ENCODE data around the gene NT5DC2.

Gene NT5DC2

DNA sequence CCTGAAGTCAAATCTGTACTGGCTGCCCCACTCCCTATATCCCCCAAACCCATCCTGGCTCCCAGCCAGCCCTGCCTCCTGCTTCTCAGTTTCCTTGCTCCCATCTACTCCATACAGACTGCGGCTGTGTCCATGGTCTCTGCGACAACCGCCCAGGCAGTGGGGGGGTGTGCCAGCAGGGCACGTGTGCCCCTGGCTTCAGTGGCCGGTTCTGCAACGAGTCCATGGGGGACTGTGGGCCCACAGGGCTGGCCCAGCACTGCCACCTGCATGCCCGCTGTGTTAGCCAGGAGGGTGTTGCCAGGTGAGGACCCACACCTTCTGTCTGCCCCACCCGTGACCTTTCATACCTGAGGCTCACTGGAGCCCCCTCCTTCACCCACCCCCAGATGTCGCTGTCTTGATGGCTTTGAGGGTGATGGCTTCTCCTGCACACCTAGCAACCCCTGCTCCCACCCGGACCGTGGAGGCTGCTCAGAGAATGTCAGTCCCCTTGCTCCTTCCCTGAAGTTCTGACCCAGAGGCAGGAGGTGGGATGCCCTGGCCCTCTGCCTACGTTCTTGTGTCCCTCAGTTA lies 23.8 kb downstream of the NT5DC2 start:
- DNase-seq (ENCODE audit: low spot score), result no peak

DNA sequence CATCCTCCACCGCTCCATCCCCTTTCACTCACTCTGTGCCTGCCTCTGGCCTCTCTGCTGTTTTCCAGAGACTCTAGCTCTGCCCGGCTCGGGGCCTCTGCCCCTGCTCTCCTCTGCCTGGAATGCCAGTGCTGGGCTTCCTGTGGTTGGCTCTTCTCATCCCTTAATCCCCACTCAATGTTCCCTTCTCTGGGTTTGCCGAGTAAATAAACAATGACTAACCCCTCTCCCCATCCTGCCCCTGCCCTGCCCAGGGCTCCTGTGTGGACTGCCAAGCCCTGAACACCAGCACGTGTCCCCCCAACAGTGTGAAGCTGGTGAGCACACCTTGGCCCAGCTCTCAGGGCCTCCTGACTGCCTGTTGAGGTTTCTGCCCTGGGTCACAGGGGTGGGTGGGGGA lies 26.3 kb downstream of the NT5DC2 start:
- DNase-seq (ENCODE audit: low spot score), result no peak

DNA sequence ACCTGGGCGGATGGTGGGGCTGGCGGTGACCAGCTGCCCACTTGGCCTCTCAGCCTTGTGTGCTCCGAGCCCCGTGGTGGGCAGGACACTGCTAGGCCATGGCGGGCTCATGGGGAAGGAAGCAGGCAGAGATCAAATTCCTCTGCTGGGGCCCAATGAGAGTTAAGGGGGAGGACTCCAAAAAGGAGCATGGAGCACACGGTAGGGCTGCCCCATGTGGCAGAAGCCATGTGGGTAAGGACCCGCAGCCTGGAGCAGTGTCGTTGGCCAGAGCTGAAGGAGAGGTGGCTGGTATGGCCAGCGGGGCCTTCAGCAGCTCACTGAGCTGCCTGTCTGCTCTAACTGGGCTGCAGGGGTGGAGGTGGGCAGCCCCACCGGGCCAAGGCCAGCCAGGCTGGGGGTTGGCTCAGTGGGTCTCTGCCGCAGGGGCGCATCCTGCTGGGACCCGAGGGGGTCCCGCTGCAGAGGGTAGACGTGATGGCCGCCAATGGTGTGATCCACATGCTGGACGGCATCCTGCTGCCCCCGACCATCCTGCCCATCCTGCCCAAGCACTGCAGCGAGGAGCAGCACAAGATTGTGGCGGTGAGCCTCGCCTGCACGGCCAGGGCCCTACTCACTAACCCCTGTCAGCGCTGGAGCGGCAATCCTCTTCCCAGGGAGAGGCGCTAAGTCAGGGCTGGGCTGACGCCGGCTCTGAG lies 27.2 kb downstream of the NT5DC2 start:
- no peak for DNase-seq (ENCODE audit: low spot score)

DNA sequence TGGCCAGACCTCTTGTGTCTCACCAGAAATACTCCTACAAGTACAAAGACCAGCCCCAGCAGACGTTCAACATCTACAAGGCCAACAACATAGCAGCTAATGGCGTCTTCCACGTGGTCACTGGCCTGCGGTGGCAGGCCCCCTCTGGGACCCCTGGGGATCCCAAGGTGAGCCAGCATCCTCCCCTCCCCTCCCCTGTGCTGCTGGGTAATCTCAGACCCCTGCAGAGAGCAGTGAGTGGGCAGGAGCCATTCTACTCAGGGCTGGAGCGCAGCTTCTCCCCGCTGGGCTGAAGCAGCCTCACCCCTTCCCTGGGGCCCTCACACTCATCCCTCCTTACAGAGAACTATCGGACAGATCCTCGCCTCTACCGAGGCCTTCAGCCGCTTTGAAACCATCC lies 28.7 kb downstream of the NT5DC2 start:
- DNase-seq (ENCODE audit: low spot score), result no peak

DNA sequence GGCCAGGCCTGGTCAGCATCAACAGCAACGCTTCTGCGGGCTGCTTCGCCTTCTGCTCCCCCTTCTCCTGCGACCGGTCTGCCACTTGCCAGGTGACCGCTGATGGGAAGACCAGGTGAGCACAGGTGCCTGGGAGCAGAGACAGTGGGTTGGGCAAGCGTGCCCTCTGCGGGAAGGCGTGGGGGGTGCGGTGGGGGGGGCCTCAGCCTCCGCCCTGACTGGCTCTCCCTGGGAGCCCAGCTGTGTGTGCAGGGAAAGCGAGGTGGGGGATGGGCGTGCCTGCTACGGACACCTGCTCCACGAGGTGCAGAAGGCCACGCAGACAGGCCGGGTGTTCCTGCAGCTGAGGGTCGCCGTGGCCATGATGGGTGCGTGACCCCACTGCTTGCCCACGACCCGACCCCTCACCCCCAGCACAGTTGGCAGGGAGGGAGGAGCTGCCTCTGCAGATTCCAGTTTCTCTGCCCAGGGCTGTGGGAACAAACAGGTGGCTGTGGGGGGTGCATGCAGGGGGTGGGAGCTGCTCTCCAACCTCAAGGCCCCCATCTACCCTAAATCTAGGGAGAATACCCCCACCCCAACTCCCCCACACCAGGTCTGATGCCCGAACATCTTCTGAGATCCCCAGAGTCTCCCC lies 29.8 kb downstream of the NT5DC2 start:
- no peak for DNase-seq (ENCODE audit: low spot score)

DNA sequence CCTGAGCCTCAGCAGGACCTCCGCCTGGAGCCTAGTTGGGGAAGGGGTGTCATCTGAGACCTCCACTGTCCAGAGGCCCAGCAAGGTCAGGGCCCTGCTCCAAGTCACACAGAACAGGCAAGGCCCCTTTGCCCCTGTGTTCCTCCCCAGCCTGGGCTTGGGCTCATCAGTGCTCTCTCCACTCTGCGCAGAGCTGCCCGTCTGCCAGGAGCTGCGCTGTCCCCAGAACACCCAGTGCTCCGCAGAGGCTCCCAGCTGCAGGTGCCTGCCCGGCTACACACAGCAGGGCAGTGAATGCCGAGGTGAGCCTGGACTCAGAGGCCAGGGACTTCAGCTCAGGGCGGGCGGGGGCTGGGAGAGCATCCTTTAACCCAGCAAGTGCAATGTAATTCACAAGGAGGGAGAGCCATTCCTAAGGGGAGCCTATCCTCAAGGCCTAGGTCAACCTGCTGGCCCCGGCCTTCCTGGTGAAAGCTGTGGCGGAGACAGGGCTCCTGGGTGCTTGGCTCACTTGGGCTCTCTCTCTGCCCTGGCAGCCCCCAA lies 30.8 kb downstream of the NT5DC2 start:
- no peak for DNase-seq (ENCODE audit: low spot score)

DNA sequence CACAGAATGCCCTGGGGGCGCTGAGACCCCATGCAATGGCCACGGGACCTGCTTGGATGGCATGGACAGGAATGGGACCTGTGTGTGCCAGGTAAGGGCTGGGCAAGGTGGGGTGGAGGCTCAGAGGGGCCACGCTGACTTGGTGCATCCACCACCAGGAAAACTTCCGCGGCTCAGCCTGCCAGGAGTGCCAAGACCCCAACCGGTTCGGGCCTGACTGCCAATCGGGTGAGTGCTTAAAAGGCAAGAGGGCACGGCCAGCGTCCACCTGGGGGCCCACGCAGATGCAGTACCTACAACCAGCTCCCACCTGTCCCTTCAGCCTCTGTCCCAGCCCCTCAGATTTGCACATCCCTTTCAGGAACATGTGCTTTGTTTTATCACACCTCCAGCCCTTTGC lies 31.7 kb downstream of the NT5DC2 start:
- no peak for DNase-seq (ENCODE audit: low spot score)

DNA sequence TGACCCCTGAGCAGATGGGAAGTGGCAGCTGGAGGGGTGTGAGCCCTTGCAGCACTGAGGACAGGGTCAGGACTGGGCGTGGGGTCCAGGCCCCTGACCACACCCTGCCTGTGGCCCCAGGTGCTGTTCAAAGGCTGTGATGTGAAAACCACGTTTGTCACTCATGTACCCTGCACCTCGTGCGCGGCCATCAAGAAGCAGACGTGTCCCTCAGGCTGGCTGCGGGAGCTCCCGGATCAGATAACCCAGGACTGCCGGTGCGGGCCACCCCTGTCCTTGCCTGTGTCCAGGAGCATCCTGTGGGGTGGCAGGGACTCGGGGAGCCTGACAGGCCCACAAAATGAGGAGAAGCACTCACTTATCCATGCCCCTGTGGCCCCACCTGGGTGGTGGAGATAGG lies 32.6 kb downstream of the NT5DC2 start:
- no peak for DNase-seq (ENCODE audit: low spot score)

DNA sequence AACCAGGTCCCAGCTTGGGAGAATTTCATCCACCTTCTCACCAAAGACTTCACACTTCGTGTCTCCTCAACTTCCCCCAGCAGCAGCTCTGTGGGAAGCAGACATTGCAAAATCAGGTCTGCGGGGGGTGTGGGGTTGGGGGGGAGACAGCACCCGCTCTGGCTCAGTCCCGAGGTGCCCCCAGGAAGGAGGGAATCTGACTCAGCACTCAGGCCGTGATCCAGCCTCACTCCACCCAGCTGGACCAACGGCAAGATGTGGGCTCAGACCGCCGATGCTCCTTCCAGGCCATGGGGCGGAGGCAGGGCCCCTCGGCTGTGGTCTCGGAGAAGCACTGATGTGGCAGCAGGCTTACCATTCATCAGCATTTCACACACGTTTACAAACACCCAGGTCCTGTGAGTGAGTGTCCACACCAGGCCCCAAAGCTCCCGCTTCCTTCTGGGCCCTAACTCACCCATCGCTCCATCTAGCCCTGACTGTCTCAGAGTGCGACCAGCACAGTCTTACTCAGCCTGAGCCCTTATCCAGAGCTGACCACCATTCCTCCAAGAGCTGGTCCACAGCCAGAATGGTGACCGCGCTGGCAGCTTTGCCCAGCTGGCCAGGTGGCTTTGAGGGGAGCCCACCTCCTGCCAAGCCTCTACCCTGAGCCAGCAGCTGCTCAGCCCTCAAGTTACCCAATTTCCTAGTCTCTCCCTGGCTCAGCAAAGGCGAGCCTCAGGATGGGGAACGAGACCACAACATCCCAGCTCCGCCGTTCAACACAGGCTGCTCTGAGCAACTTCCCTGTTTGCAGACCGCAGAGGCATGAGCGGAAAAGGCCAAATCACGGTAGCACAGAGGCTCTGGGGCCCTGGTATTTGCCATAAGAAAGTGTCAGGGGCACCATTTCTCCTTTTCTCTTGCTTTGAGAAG lies 35.3 kb downstream of the NT5DC2 start:
- no peak for DNase-seq (ENCODE audit: low spot score)

DNA sequence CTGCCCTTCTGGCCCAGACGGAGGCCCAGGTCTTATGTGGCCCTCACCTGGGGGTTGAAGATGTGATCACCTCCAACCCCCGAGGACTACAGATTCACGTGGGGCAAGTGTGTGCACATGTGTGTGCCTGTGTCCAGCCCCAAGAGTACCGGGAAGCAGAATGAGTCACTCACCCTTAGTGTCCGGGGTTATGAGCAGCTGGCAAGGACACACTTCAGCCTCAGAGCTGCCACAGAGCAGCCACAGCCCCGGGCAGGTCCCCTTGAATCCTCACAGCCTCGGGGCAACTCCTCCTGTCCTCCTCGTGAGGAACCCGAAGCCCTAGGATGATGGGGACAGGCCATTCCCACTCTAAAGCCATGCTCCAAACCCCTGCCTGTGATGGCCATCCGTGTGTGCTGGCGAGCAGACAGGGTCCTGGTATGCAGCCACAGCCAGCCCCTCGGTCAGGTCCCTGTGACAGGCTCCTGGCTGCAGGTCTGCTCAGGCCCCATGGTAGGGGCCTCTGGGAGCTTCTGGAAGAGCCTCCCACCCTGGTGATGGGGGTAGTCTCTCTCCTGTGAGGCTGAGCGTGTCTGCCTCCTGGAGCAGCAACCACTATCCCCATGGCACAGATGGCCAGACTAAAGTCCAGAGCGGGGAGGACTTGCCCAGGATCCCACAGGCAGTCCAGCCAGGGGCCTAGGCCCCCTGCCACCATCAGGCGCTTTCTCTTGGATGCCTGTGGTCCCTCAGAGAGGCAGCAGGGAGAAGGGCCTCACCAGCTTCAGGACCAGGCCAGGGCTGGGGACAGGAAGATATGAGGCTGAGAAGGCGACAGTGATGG lies 37.7 kb downstream of the NT5DC2 start:
- DNase-seq (ENCODE audit: low spot score), result no peak

DNA sequence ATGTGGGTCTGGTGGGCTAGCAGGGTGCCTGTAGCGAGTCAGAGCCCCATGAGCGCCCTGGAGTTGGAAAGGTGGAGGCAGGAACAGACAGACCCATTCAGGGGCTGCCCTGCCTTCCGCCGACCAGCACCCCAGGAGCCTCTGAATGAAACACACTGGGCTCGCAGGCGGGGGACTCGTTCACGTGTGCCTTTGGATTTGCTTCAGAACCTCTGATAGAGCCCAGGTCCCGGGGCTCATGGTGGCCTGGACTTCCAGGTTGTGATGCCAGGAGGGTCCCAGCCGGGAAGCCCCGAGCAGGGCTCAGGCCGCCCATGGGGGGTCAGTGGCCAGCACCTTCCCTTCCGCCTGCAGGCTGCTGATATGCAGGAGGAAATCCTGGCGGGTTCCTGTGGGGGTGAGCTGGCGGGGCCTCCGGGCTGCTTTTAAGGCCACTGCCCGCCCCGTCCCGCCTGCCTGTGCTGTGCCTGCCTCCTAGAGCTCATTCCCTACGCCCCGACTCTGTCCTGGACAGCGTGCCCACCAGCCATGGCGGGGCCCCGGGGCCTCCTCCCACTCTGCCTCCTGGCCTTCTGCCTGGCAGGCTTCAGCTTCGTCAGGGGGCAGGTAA lies 38.7 kb downstream of the NT5DC2 start, which contains the start of gene STAB1:
Gene STAB1 (plus strand): TSS at position 453 of the 610 bp plus-strand sequence. CDS start 76 bp downstream, at position 529.
- no peak for DNase-seq (ENCODE audit: low spot score)

DNA sequence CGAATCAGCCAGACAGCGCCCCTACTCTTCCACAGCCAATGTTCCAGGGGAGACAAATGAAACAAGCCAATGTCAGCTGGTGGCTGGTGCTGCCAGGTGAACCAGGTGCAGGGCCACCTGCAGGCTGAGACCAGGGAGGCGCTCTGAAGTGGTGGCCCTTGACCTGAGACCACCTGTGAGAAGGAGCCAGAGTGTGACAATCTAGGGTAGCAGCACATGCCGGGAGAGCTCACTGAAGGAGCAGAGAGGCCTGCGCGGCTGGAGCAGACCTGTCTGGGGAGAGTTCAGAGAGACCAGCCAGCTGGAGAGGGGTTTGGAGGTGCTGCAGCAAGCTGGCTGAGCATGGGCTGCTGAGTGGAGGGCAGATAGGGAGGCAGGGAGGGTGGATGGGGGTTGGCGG lies 39.2 kb downstream of the NT5DC2 start:
- DNase-seq (ENCODE audit: low spot score), result no peak

DNA sequence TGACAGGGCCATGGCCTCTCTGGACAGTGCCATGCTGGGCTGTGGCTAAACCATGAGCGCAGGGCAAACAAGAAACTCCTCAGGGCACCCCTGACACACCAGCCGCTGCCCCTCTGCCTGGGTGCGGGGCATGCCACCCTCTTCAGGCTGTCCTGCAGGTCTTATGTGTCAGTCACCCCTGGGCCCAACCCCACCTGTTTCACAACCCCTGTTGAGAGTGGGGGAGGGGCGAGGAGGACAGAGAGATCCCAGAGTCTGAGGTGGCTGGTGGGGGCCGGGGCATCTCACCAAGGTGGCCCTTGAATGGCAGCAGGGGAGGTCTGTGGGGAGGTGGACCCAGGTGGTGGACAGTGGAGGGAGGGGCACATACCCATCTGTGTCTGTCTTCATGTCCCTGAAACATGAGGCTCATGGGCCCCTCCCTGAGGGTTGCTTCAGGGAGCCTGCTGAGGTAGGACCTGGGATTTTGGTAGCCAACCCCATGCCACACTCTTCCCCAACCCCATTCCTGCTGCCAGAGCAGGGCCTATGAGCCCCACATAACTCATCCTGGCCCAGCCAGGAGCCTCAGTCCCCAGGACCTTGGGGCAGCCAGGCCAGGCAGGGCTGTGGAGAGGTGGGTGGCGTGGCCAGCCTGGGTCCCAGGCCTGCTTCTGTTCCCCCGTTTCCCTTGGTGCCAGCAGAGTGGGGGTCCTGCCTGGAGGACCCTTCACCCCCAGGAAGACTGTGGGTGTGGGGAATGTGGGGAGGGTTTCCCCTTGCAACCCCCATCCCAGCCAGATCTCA lies 40.2 kb downstream of the NT5DC2 start:
- no peak for DNase-seq (ENCODE audit: low spot score)

DNA sequence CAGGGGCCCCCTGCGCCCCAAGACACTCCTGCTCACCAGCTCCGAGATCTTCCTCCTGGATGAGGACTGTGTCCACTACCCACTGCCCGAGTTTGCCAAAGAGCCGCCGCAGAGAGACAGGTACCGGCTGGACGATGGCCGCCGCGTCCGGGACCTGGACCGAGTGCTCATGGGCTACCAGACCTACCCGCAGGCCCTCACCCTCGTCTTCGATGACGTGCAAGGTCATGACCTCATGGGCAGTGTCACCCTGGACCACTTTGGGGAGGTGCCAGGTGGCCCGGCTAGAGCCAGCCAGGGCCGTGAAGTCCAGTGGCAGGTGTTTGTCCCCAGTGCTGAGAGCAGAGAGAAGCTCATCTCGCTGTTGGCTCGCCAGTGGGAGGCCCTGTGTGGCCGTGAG lies 41.6 kb downstream of the NT5DC2 start:
- no peak for DNase-seq (ENCODE audit: low spot score)

DNA sequence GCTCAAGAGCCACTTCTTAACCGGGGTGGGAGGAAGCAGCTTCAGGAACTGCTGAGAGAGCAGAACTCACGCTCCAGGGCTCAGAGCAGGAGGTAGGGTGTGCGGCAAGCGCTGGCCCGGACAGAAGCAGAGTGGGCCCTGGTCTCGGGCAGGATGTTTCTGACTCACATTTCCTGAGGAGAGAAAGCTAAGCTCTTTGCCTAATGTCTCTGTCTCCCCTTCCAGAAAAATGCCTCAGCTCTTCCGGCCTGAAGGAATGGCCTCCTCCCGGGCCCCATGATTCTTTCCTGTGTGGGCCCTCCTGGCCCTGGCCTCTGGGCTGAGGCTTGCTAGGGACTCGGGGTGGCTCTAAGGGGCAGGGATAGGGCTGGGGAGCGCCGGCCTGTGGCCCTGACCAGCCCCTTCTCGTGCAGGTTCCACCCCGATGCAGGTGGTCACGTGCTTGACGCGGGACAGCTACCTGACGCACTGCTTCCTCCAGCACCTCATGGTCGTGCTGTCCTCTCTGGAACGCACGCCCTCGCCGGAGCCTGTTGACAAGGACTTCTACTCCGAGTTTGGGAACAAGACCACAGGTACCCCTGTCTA lies 42.6 kb downstream of the NT5DC2 start:
- no peak for DNase-seq (ENCODE audit: low spot score)

DNA sequence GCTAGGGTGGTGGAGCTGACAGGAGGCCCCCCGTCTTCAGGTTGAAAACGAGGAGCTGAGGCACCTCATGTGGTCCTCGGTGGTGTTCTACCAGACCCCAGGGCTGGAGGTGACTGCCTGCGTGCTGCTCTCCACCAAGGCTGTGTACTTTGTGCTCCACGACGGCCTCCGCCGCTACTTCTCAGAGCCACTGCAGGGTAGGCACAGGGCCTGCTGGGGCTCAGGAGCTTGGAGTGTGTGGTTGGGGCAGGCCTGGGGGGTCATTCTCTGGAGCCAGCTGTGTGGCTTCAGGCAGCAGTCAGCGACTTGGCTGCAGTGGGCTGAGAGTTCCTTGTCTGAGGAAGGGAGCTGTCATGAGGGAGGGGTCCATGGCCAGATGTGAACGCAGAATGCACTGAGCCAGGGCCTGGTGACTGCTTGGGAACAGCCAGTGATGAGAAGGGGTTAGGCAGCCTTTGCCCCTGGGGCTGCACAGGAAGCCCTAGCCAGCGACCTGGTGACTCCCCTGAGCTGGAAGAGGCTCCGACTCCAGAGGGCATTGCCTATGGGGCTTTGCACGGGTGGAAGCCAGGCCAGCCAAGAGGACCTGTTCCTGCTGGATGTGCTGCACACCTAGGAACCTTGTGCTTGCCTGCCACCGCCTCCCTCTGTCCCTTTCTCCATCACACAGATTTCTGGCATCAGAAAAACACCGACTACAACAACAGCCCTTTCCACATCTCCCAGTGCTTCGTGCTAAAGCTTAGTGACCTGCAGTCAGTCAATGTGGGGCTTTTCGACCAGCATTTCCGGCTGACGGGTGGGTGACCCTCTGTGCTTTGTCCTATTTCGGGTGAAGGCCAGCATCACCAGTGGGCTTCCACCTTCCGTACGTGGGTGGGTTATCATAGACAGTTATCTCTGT lies 43.4 kb downstream of the NT5DC2 start:
- DNase-seq (ENCODE audit: low spot score), result no peak

DNA sequence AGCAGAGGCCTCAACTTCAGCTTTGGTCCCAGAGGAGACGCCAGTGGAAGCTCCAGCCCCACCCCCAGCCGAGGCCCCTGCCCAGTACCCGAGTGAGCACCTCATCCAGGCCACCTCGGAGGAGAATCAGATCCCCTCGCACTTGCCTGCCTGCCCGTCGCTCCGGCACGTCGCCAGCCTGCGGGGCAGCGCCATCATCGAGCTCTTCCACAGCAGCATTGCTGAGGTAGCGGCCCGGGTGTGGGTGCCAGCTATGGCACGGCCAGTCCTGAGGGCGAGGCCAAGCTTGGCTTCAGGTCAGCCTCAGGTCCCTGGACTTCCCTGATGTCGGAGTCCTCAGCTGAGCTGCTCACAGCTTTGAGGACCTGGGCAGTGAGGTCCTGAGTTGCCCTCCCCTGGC lies 44.2 kb downstream of the NT5DC2 start:
- no peak for DNase-seq (ENCODE audit: low spot score)

DNA sequence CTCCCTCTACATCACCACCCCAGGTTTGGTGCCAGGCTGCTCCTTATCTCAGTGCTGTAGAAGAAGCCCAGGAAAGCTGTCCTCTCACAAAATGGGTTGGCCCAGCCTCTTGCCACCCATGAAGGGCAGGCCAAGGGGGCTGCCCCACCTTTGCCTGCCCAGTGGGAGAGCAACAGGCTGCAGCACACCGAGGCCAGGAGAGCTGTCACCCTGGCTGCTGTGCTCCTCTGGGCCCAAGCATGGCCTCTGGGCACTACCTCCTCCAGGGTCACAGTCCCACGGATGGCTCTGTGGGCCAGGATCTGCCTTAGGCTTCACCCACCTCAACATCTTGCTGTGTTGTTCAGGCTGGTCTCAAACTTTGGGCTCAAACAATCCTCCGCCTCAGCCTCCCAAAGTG lies 44.9 kb downstream of the NT5DC2 start:
- DNase-seq (ENCODE audit: low spot score), result no peak
